Epidermal melanocyte (primary cell): ENCODE results near the gene PPIB.
"Not testable (repeated sequence)": the region's sequence is repeated elsewhere in the genome, so short reads cannot be mapped to it uniquely, and the experiment has no call there.

ENCODE experiments used
- DNase-seq: peaks from one replicate; pipeline ENCODE4 v3.0.0; 2011; ENCODE audit warnings: low spot score; ENCODE audit not compliant: insufficient read length

Gene PPIB

GRCh38 chr15:64110950-64111678, 51.7 kb downstream of the PPIB start:
- no peak for DNase-seq

- not testable (repeated sequence) for DNase-seq
These were observed 52.6 kb downstream of the PPIB start for GRCh38 chr15:64110108-64110701.

GRCh38 chr15:64107337-64107736, 55.5 kb downstream of the PPIB start:
- no peak for DNase-seq
